Mammary epithelial cell (primary cell): ENCODE data around the gene SOD2.

Experiments used
- EZH2 ChIP-seq: IDR thresholded peaks from 2 replicates; pipeline ENCODE4 v1.6.1; 2012; ENCODE audit warnings: low read length, inconsistent platforms, borderline replicate concordance
- TF ChIP-seq, protein P1 (sequence below), 2 donors: IDR thresholded peaks in 1 of 2; conservative IDR thresholded peaks in 1 of 2; 2 replicates each; pipeline ENCODE4 v1.5.1; 2011 to 2012; ENCODE audit warnings: inconsistent platforms in 2 of 2, low read length in 2 of 2, mild to moderate bottlenecking in 2 of 2, control low read depth in 1 of 2, low read depth in 1 of 2; ENCODE audit not compliant: insufficient read depth in 1 of 2; ENCODE audit errors: extremely low read depth in 1 of 2

DNA sequence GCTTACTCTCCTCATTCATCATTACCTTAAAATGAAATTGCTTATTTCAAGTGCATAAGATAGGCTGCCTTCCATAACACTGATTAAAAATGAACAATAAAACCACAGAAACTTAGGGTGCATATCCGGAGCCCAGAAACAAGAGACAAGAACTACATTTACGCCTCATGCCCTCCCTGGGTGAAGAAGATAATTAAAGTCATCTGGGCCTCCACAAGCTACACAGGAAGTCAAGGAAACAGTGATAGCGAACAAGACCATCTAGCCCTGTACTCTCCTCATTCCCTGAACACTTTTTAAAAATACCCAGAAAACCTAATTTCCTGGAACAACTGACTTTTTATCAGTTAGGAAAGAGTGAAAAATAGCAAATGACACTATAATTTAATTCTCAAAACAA is 6.3 kb downstream of the SOD2 start:
- TF ChIP-seq, protein P1, sequence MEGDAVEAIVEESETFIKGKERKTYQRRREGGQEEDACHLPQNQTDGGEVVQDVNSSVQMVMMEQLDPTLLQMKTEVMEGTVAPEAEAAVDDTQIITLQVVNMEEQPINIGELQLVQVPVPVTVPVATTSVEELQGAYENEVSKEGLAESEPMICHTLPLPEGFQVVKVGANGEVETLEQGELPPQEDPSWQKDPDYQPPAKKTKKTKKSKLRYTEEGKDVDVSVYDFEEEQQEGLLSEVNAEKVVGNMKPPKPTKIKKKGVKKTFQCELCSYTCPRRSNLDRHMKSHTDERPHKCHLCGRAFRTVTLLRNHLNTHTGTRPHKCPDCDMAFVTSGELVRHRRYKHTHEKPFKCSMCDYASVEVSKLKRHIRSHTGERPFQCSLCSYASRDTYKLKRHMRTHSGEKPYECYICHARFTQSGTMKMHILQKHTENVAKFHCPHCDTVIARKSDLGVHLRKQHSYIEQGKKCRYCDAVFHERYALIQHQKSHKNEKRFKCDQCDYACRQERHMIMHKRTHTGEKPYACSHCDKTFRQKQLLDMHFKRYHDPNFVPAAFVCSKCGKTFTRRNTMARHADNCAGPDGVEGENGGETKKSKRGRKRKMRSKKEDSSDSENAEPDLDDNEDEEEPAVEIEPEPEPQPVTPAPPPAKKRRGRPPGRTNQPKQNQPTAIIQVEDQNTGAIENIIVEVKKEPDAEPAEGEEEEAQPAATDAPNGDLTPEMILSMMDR (conservative IDR thresholded peaks at IDR 0.05 in 1 of 2, IDR thresholded peaks at IDR 0.05 in 1 of 2; ENCODE audit: extremely low read depth in 1 of 2, insufficient read depth in 1 of 2, low read depth in 1 of 2, low read length in 2 of 2), result no peak
- no peak for TF ChIP-seq EZH2
